H1 (cell line): ENCODE measurements around the gene GRID1. TPM values are rescaled to one million over a fixed set of nuclear protein-coding genes. Genes with fewer than 3 reads are reported as not detected.

Experiments used
- CTCF ChIA-PET: fragments of 300-600 bp; sonication (Branson Sonifier 250); formaldehyde crosslinking; loops from one replicate; lab custom pipeline; 2021; ENCODE audit not compliant: partially characterized antibody; lab: Charles Lee
- POLR2A ChIA-PET: fragments of 300-600 bp; sonication (Branson Sonifier 250); formaldehyde crosslinking; loops from one replicate; lab custom pipeline; 2021; ENCODE audit warnings: inconsistent platforms; ENCODE audit not compliant: partially characterized antibody; lab: Charles Lee
- DNase-seq, 2 experiments: peaks; one replicate each; pipeline versions ENCODE4 v3.0.0 to v3.0.0-alpha.2; 2010 to 2022; ENCODE audit warnings: low spot score in 2 of 2, low read depth in 1 of 2, mixed read lengths in 1 of 2
- FAIRE-seq: peaks from 2 replicates; lab custom pipeline; 2011; peaks lifted over from hg19 to GRCh38; lab: Jason Lieb, UNC
- H2AFZ ChIP-seq: 2 replicates; pipeline ENCODE4 v1.8.1; 2012; ENCODE audit warnings: low read length, inconsistent platforms
- H2AK5ac ChIP-seq: 2 replicates; pipeline ENCODE4 v1.6.1; 2013; ENCODE audit warnings: low read depth, low read length
- H2BK120ac ChIP-seq: replicated peaks from 2 replicates; pipeline ENCODE3; 2013; ENCODE audit warnings: low read depth, low read length, inconsistent platforms
- H2BK12ac ChIP-seq: 2 replicates; pipeline ENCODE4 v1.6.1; 2013; ENCODE audit warnings: low read depth, low read length
- H2BK15ac ChIP-seq: 2 replicates; pipeline ENCODE4 v1.6.1; 2013; ENCODE audit warnings: low read length
- H2BK20ac ChIP-seq: 2 replicates; pipeline ENCODE4 v1.6.1; 2013; ENCODE audit warnings: low read length
- H2BK5ac ChIP-seq: 2 replicates; pipeline ENCODE4 v1.6.1; 2013; ENCODE audit warnings: low read depth, low read length
- H3K14ac ChIP-seq: 2 replicates; pipeline ENCODE4 v1.6.1; 2013; ENCODE audit warnings: inconsistent platforms; ENCODE audit not compliant: insufficient read length
- H3K18ac ChIP-seq: 2 replicates; pipeline ENCODE4 v1.6.1; 2013; ENCODE audit warnings: low read length; ENCODE audit errors: extremely low read depth
- H3K23ac ChIP-seq: 2 replicates; pipeline ENCODE4 v1.6.1; 2013; ENCODE audit warnings: inconsistent platforms; ENCODE audit not compliant: insufficient read length
- H3K23me2 ChIP-seq: 2 replicates; pipeline ENCODE4 v1.6.1; 2013; ENCODE audit warnings: low read depth, low read length
- H3K27ac ChIP-seq: 2 replicates; pipeline ENCODE4 v1.6.1; 2011; ENCODE audit warnings: low read depth, low read length, inconsistent platforms
- H3K27me3 ChIP-seq, 4 experiments: replicated peaks in 1 of 4; 1 replicate in 1 of 4; 2 replicates in 3 of 4; pipeline versions ENCODE4 v1.6.1 to v1.8.1; 2011 to 2013; ENCODE audit warnings: low read length in 3 of 4, mild to moderate bottlenecking in 3 of 4, inconsistent platforms in 2 of 4, mixed read lengths in 2 of 4, moderate library complexity in 1 of 4; ENCODE audit not compliant: control insufficient read depth in 3 of 4, insufficient read depth in 3 of 4; ENCODE audit errors: extremely low read depth in 1 of 4
- H3K36me3 ChIP-seq, 4 experiments: 2 replicates each; pipeline versions ENCODE4 v1.6.1 to v1.8.1; 2011 to 2013; ENCODE audit warnings: mild to moderate bottlenecking in 4 of 4, low read length in 3 of 4, moderate library complexity in 2 of 4, control low read depth in 1 of 4, inconsistent platforms in 1 of 4; ENCODE audit not compliant: insufficient read depth in 4 of 4, control insufficient read depth in 2 of 4
- H3K4ac ChIP-seq: replicated peaks from 2 replicates; pipeline ENCODE3; 2013; ENCODE audit warnings: low read length, low read depth, mixed read lengths, inconsistent platforms; ENCODE audit not compliant: insufficient read length
- H3K4me1 ChIP-seq, 4 experiments: replicated peaks in 1 of 4; 1 replicate in 1 of 4; 2 replicates in 3 of 4; pipeline versions ENCODE4 v1.6.1 to v1.8.1; 2011 to 2013; ENCODE audit warnings: low read length in 3 of 4, inconsistent platforms in 2 of 4, mixed read lengths in 1 of 4; ENCODE audit not compliant: insufficient read depth in 4 of 4, control insufficient read depth in 3 of 4
- H3K4me2 ChIP-seq, 2 experiments: 2 replicates each; pipeline versions ENCODE4 v1.6.1 to v1.8.1; 2011 to 2013; ENCODE audit warnings: low read depth in 2 of 2, low read length in 2 of 2, control low read depth in 1 of 2, inconsistent platforms in 1 of 2, mild to moderate bottlenecking in 1 of 2; ENCODE audit not compliant: insufficient read depth in 1 of 2
- H3K4me3 ChIP-seq, 4 experiments: fragments of 200-600, 300-600 bp in 1 of 4; sonication (generic), shearing (Covaris generic), sonication (Bioruptor Twin) in 1 of 4; 2 replicates each; pipeline versions ENCODE4 v1.5.1 to v1.8.1; 2011 to 2016; ENCODE audit warnings: low read length in 4 of 4, low read depth in 3 of 4, control low read depth in 2 of 4, inconsistent platforms in 2 of 4, mild to moderate bottlenecking in 2 of 4, mixed read lengths in 1 of 4, moderate library complexity in 1 of 4; ENCODE audit not compliant: insufficient read depth in 2 of 4; ENCODE audit errors: extremely low read depth in 1 of 4
- H3K56ac ChIP-seq: replicated peaks from 2 replicates; pipeline ENCODE3; 2013; ENCODE audit warnings: low read depth, mild to moderate bottlenecking, mixed read lengths, low read length, inconsistent platforms; ENCODE audit not compliant: insufficient read length
- H3K79me1 ChIP-seq: 2 replicates; pipeline ENCODE4 v1.6.1; 2013; ENCODE audit warnings: low read depth, low read length, control low read depth
- H3K79me2 ChIP-seq, 2 experiments: 2 replicates each; pipeline versions ENCODE4 v1.6.1 to v1.8.1; 2012 to 2013; ENCODE audit warnings: low read length in 2 of 2, mild to moderate bottlenecking in 2 of 2, inconsistent platforms in 1 of 2; ENCODE audit not compliant: insufficient read depth in 2 of 2, control insufficient read depth in 1 of 2
- H3K9ac ChIP-seq, 4 experiments: replicated peaks in 1 of 4; 1 replicate in 1 of 4; 2 replicates in 3 of 4; pipeline versions ENCODE4 v1.6.1 to v1.8.1; 2011 to 2013; ENCODE audit warnings: low read depth in 3 of 4, low read length in 3 of 4, control low read depth in 2 of 4, mild to moderate bottlenecking in 2 of 4, moderate library complexity in 2 of 4, inconsistent platforms in 1 of 4; ENCODE audit errors: extremely low read depth in 1 of 4
- H3K9me3 ChIP-seq, 2 experiments: 2 replicates each; pipeline versions ENCODE4 v1.6.1 to v1.8.1; 2012 to 2013; ENCODE audit warnings: mild to moderate bottlenecking in 2 of 2, moderate library complexity in 2 of 2, control low read depth in 1 of 2, inconsistent platforms in 1 of 2, low read depth in 1 of 2, low read length in 1 of 2, mixed read lengths in 1 of 2; ENCODE audit not compliant: insufficient read depth in 2 of 2
- H4K20me1 ChIP-seq, 2 experiments: replicated peaks in 1 of 2; 2 replicates each; pipeline versions ENCODE3 to v1.8.1; 2011 to 2013; ENCODE audit warnings: inconsistent platforms in 2 of 2, low read length in 2 of 2, mild to moderate bottlenecking in 1 of 2; ENCODE audit not compliant: insufficient read depth in 2 of 2, control insufficient read depth in 1 of 2
- H4K5ac ChIP-seq: 2 replicates; pipeline ENCODE4 v1.6.1; 2013; ENCODE audit warnings: low read length, low read depth, mixed read lengths, inconsistent platforms; ENCODE audit not compliant: insufficient read length
- H4K8ac ChIP-seq: 2 replicates; pipeline ENCODE4 v1.8.0; 2013; ENCODE audit warnings: mild to moderate bottlenecking, moderate library complexity, low read length, inconsistent platforms; ENCODE audit not compliant: insufficient read depth; ENCODE audit errors: extremely low read depth
- H4K91ac ChIP-seq: replicated peaks from 2 replicates; pipeline ENCODE3; 2013; ENCODE audit warnings: low read length, mixed read lengths, inconsistent platforms; ENCODE audit not compliant: insufficient read length
- ATF2 ChIP-seq: IDR thresholded peaks from 2 replicates; pipeline ENCODE4 v1.6.1; 2012; ENCODE audit warnings: low read length, inconsistent platforms
- BACH1 ChIP-seq: IDR thresholded peaks from 2 replicates; pipeline ENCODE4 v1.6.1; 2012; ENCODE audit warnings: low read length, improper control_type of control experiment
- CBX8 ChIP-seq: fragments of 300-800, 300-1000 bp; sonication (generic); IDR thresholded peaks from 2 replicates; pipeline ENCODE4 v1.7.1; 2016; ENCODE audit warnings: low read depth, low read length, borderline replicate concordance
- E2F6 ChIP-seq: IDR thresholded peaks from 2 replicates; pipeline ENCODE4 v1.6.1; 2012; ENCODE audit warnings: inconsistent platforms
- HDAC2 ChIP-seq, 2 experiments: fragments of 300-600 bp in 1 of 2; sonication (generic) in 1 of 2; IDR thresholded peaks; 2 replicates each; pipeline ENCODE4 v1.6.1; 2011 to 2012; ENCODE audit warnings: low read depth in 2 of 2, low read length in 2 of 2, mild to moderate bottlenecking in 2 of 2, moderate library complexity in 2 of 2, borderline replicate concordance in 1 of 2, inconsistent platforms in 1 of 2
- KDM5A ChIP-seq: fragments of 200-600 bp; IDR thresholded peaks from 2 replicates; pipeline ENCODE4 v1.7.1; 2012; ENCODE audit warnings: mild to moderate bottlenecking, low read length, inconsistent platforms, mixed read lengths
- NRF1 ChIP-seq: IDR thresholded peaks from 2 replicates; pipeline ENCODE4 v1.6.1; 2011; ENCODE audit warnings: mild to moderate bottlenecking, low read depth, low read length, improper control_type of control experiment
- POLR2AphosphoS5 ChIP-seq: IDR thresholded peaks from 2 replicates; pipeline ENCODE4 v1.6.1; 2011; ENCODE audit warnings: low read depth, low read length
- POU5F1 ChIP-seq: IDR thresholded peaks from 2 replicates; pipeline ENCODE4 v1.6.1; 2011; ENCODE audit warnings: low read depth, mild to moderate bottlenecking, low read length, moderate library complexity
- SIX5 ChIP-seq: IDR thresholded peaks from 2 replicates; pipeline ENCODE4 v1.6.1; 2011; ENCODE audit warnings: mild to moderate bottlenecking, low read depth, low read length
- SP2 ChIP-seq: IDR thresholded peaks from 2 replicates; pipeline ENCODE4 v1.6.1; 2012; ENCODE audit warnings: mild to moderate bottlenecking, low read length, inconsistent platforms
- TEAD4 ChIP-seq: IDR thresholded peaks from 2 replicates; pipeline ENCODE4 v1.6.1; 2012; ENCODE audit warnings: low read depth, low read length, inconsistent platforms, mixed read lengths
- WGBS, 2 experiments: shearing (Covaris generic) in 1 of 2; methylation state at CpG; one replicate each; pipeline versions ENCODE4 v1.1.6 to v1.1.7; 2013 to 2015; ENCODE audit warnings: low lambda C conversion rate in 2 of 2, mixed read lengths in 2 of 2, inconsistent platforms in 1 of 2, low coverage in 1 of 2, missing lambda C conversion rate in 1 of 2; ENCODE audit not compliant: insufficient replicate concordance in 2 of 2, insufficient coverage in 1 of 2, insufficient read length in 1 of 2; ENCODE audit errors: extremely low coverage in 1 of 2, missing lambda C conversion rate in 1 of 2; 5-methylcytosine and 5-hydroxymethylcytosine counted together
- polyA plus RNA-seq, 7 experiments: library from polyadenylated mRNA; depleted of rRNA in 3 of 7; stranded (reverse) in 5 of 7; unstranded in 2 of 7; fragments of >200 nt in 5 of 7; fragments of 200-250 nt in 2 of 7; gene quantifications; 1 replicate in 5 of 7; 2 replicates in 1 of 7; 4 replicates in 1 of 7; pipeline versions ENCODE4 v1.2.1 to v1.2.3, GENCODE V29; 2011 to 2013; ENCODE audit warnings: missing spikeins in 2 of 7, mixed read lengths in 2 of 7
- total RNA-seq: library from RNA; stranded (reverse); fragmentation: NEBNext Ultra II Directional; extraction: Animal tissue kit (Norgen Biotek cat#: 25700); gene quantifications from 2 replicates; pipeline ENCODE4 v1.2.1, GENCODE V29; 2021

GRID1 gene
- total and polyA plus RNA-seq, 2 of the 8 experiments (the other 6 are each of a cell fraction or from before 2014, with no cell fraction given) = 0.22 to 0.30 TPM

GRCh38 chr10:86057708-86058107 lies 308.9 kb downstream of the GRID1 start:
- Histone ChIP-seq H3K4ac (no peak overlapping the region), H3K56ac (no peak overlapping the region), H4K20me1 (no peaks in the 10 kb centered on the region), H3K23me2 (peaks cover 1% of the 10 kb centered on the region; the same call in 1 of the 2 replicates), H4K5ac (no peak overlapping the region), H2BK120ac (no peak overlapping the region), H2BK12ac (no peak overlapping the region), H3K9ac (no peak overlapping the region), H3K79me2 (no peaks in the 10 kb centered on the region), H3K9me3 (no peaks in the 10 kb centered on the region), H3K18ac (no peak overlapping the region), H3K23ac (no peak overlapping the region), H3K27ac (no peak overlapping the region), H3K4me2 (no peak overlapping the region), H2BK5ac (no peak overlapping the region), H3K4me3 (no peak overlapping the region), H3K79me1 (no peaks in the 10 kb centered on the region; the same call in 1 of the 2 replicates), H2BK20ac (no peak overlapping the region), H2BK15ac (no peak overlapping the region), H4K91ac (no peak overlapping the region), H3K4me1 (no peaks in the 10 kb centered on the region), H3K14ac (no peak overlapping the region), H4K8ac (no peak overlapping the region), H3K36me3 (no peaks in the 10 kb centered on the region), H2AFZ (no peak overlapping the region), H2AK5ac (no peak overlapping the region), H3K27me3 (no peaks in the 10 kb centered on the region; a peak in 1 of 7 replicates)
- ChIA-PET POLR2A (no interaction called here), CTCF (interaction anchor here (0.6 to 1.3 kb wide), 3 partner anchors 20 to 156 kb away, joined by 3 read pairs; no protein-coding TSS in a partner anchor)
- WGBS, 2 experiments = 94% methylated on average over 5 of the region's 5 CpGs; no CpG with 5 or more reads in 1 of the 2 experiments
- FAIRE-seq = no peak
- no peak for DNase-seq
- TF ChIP-seq CBX8 (no peak), BACH1 (no peak), POU5F1 (no peak), POLR2AphosphoS5 (no peak), E2F6 (no peak), SIX5 (no peak), HDAC2 (IDR thresholded peaks at IDR 0.05; ENCODE audit: borderline replicate concordance in 1 of 2, low read depth in 2 of 2, low read length in 2 of 2) (no peak), SP2 (no peak), ATF2 (no peak), KDM5A (no peak), TEAD4 (no peak), NRF1 (no peak)
